ENCODE results near the gene TCF12.

The TCF12 gene

DNA sequence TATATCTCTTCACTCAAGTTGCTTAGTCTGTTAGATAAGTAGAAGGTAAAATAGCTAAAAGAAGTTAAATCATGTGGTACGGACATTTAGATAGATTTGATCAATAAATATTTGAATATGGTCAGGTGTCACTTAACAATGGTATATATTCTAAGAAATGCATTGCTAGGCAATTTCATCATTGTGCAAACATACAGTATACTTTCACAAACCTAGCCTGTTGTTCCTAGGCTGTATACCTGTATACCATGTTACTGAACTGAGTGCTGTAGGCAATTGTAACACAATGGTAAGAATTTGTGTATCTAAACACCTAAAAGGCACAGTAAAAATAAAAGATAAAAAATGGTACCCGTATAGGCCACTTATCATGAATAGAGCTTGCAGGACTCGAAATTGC lies 345.1 kb downstream of the TCF12 start:
- Histone ChIP-seq H3K4me3 (replicated peaks; ENCODE audit: insufficient read depth, low read length) (no peak overlapping the region), H3K27ac (replicated peaks) (no peak overlapping the region), H3K27me3 (ENCODE audit: insufficient read depth, poor library complexity, severe bottlenecking) (no peaks in the 10 kb centered on the region)
- TF ChIP-seq, protein P1, sequence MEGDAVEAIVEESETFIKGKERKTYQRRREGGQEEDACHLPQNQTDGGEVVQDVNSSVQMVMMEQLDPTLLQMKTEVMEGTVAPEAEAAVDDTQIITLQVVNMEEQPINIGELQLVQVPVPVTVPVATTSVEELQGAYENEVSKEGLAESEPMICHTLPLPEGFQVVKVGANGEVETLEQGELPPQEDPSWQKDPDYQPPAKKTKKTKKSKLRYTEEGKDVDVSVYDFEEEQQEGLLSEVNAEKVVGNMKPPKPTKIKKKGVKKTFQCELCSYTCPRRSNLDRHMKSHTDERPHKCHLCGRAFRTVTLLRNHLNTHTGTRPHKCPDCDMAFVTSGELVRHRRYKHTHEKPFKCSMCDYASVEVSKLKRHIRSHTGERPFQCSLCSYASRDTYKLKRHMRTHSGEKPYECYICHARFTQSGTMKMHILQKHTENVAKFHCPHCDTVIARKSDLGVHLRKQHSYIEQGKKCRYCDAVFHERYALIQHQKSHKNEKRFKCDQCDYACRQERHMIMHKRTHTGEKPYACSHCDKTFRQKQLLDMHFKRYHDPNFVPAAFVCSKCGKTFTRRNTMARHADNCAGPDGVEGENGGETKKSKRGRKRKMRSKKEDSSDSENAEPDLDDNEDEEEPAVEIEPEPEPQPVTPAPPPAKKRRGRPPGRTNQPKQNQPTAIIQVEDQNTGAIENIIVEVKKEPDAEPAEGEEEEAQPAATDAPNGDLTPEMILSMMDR (IDR thresholded peaks at IDR 0.05; ENCODE audit: insufficient read depth, low read length): no peak
- TF ChIP-seq GABPA (IDR thresholded peaks at IDR 0.05; ENCODE audit: low read depth) (no peak), SPI1 (IDR thresholded peaks at IDR 0.05; ENCODE audit: borderline replicate concordance, low read depth) (no peak), POLR2AphosphoS5 (IDR thresholded peaks at IDR 0.05; ENCODE audit: low read depth) (no peak)
- TF ChIP-seq, protein P2, sequence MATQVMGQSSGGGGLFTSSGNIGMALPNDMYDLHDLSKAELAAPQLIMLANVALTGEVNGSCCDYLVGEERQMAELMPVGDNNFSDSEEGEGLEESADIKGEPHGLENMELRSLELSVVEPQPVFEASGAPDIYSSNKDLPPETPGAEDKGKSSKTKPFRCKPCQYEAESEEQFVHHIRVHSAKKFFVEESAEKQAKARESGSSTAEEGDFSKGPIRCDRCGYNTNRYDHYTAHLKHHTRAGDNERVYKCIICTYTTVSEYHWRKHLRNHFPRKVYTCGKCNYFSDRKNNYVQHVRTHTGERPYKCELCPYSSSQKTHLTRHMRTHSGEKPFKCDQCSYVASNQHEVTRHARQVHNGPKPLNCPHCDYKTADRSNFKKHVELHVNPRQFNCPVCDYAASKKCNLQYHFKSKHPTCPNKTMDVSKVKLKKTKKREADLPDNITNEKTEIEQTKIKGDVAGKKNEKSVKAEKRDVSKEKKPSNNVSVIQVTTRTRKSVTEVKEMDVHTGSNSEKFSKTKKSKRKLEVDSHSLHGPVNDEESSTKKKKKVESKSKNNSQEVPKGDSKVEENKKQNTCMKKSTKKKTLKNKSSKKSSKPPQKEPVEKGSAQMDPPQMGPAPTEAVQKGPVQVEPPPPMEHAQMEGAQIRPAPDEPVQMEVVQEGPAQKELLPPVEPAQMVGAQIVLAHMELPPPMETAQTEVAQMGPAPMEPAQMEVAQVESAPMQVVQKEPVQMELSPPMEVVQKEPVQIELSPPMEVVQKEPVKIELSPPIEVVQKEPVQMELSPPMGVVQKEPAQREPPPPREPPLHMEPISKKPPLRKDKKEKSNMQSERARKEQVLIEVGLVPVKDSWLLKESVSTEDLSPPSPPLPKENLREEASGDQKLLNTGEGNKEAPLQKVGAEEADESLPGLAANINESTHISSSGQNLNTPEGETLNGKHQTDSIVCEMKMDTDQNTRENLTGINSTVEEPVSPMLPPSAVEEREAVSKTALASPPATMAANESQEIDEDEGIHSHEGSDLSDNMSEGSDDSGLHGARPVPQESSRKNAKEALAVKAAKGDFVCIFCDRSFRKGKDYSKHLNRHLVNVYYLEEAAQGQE (IDR thresholded peaks at IDR 0.05; ENCODE audit: insufficient replicate concordance, low read depth): no peak
- no peak for DNase-seq (ENCODE audit: low read depth in 1 of 2, low spot score in 1 of 2)

DNA sequence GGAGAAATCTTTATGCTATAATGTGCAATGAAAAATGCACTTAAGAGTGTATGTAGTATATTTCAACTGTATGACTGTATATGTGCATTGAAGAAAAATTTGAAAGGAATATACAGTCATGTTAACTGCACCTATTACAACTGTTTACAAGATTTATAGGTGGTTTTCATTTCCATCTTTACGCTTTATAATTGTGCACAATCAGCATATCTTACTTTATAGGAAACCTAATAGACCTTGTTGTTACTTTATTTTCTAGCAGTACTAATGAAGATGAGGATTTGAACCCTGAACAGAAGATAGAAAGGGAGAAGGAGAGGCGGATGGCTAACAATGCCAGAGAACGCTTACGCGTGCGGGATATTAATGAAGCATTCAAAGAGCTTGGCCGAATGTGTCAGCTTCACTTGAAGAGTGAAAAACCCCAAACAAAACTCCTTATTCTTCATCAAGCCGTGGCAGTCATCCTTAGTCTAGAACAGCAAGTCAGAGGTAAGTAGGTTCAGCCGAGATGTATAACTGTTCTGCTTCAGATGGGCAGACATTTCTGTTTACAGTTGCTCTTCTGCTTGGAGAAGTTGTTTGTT lies 354.4 kb downstream of the TCF12 start:
- Histone ChIP-seq H3K4me3 (replicated peaks; ENCODE audit: insufficient read depth, low read length) (no peak overlapping the region), H3K27ac (replicated peaks) (no peak overlapping the region), H3K27me3 (ENCODE audit: insufficient read depth, poor library complexity, severe bottlenecking) (no peaks in the 10 kb centered on the region)
- TF ChIP-seq, protein P1 (IDR thresholded peaks at IDR 0.05; ENCODE audit: insufficient read depth, low read length): no peak
- TF ChIP-seq, protein P2 (IDR thresholded peaks at IDR 0.05; ENCODE audit: insufficient replicate concordance, low read depth): no peak
- TF ChIP-seq SPI1 (IDR thresholded peaks at IDR 0.05; ENCODE audit: borderline replicate concordance, low read depth) (no peak), GABPA (IDR thresholded peaks at IDR 0.05; ENCODE audit: low read depth) (no peak), POLR2AphosphoS5 (IDR thresholded peaks at IDR 0.05; ENCODE audit: low read depth) (no peak)
- DNase-seq (ENCODE audit: low read depth in 1 of 2, low spot score in 1 of 2): no peak

DNA sequence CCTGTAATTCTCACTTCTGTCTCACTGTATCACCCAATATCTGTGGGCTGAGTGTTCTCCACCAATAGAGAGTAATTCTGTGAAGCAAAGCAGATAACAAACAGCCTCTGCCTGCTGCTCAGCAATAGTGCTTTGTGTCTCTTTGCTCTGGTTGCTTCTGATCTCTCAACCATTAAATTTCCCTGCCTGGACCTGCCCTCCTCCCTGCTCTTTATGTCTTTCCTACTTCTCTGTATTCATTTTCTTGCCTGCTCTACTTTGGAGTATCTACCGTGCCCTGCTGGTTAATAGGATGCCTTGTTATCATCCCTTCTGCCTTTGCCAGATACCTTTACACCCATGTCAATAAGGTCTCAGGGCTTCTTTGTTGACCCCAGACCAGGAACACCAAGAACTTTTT lies 355.0 kb downstream of the TCF12 start:
- H3K4me3 ChIP-seq (replicated peaks; ENCODE audit: insufficient read depth, low read length): no peak overlapping the region
- TF ChIP-seq, protein P1 (IDR thresholded peaks at IDR 0.05; ENCODE audit: insufficient read depth, low read length): no peak
- TF ChIP-seq GABPA (IDR thresholded peaks at IDR 0.05; ENCODE audit: low read depth) (no peak), POLR2AphosphoS5 (IDR thresholded peaks at IDR 0.05; ENCODE audit: low read depth) (no peak), SPI1 (IDR thresholded peaks at IDR 0.05; ENCODE audit: borderline replicate concordance, low read depth) (no peak)
- TF ChIP-seq, protein P2 (IDR thresholded peaks at IDR 0.05; ENCODE audit: insufficient replicate concordance, low read depth): no peak
- no peak overlapping the region for H3K27ac ChIP-seq (replicated peaks)
- no peak for DNase-seq (ENCODE audit: low read depth in 1 of 2, low spot score in 1 of 2)
- no peaks in the 10 kb centered on the region for H3K27me3 ChIP-seq (ENCODE audit: insufficient read depth, poor library complexity, severe bottlenecking)

All from HL-60 (cell line).